ENCODE data around the gene UNC45A. TPM values are rescaled to one million over a fixed set of nuclear protein-coding genes. Genes with fewer than 3 reads are reported as not detected.
A peak's percentile ranks its signal among the peaks of the same experiment; 100 is the strongest.

UNC45A gene
- total and polyA plus RNA-seq, 2 of the 13 experiments (the other 11 are each of a cell fraction or from before 2014, with no cell fraction given), result 33.8 to 39.7 TPM

DNA sequence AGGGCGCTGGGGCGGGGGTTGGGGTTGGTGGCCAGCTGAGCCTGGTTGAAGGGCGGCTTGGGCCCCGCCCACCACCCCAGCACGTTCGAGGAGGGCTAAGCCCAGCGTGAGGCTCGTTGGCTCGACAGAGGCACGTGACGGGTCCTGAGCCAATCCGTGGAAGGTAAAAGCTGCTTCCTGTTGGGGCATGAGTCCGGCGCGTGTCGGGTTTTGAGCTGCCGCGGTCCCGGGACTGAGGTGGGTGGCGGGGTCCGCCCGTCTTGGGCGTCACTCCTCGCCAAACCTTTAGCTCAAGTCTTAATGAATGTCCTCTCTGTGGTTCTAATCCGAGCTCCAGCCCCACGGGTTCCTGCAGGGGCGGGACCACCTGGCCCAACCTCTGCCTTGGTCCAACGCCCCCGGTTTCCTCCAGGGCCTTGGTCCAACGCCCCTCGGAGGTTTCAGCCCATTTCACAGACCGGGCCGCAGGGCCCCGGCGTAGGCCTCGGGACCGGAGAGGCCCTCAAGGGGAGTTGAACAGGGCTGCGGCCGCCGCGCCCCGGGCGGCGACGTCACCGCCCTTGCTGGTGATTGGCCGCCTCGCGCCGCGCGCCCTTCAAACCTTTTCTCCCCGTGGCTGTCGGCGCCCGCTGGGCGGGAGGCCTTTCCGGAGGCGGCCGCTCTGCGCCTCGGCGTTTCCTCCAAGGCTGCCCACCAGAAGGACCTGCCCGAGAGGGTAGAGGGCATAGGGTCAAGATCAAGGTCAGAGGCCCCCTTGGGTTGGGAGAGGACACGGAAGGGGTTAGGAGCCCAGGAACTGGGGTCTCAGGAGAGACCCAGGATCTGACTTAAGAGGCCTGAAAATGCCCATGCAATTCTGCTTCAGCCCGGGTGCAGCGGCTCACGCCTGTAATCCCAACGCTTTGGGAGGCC, 19.9 kb downstream of the UNC45A start, which contains the start of gene RCCD1 (continued):
- TF ChIP-seq SAFB2 (CRISPR knock-in tag; IDR thresholded peaks at IDR 0.05; ENCODE audit: borderline replicate concordance, low read depth) (no peak), HHEX (CRISPR knock-in tag; IDR thresholded peaks at IDR 0.05) (0 out of 2 replicates have a peak, but pooled peaks have one; percentile 24), ZBTB3 (CRISPR knock-in tag; IDR thresholded peaks at IDR 0.05; ENCODE audit: borderline replicate concordance, low read depth) (no peak), ISL2 (CRISPR knock-in tag; IDR thresholded peaks at IDR 0.05) (no peak), ZFP37 (CRISPR knock-in tag; IDR thresholded peaks at IDR 0.05; ENCODE audit: borderline replicate concordance) (no peak; the same call in 1 of the 2 replicates), ZMYM4 (CRISPR knock-in tag; IDR thresholded peaks at IDR 0.05) (peak; percentile 60), FOXA3 (CRISPR knock-in tag; IDR thresholded peaks at IDR 0.05) (no peak; the same call in 1 of the 2 replicates), MTA1 (CRISPR knock-in tag; IDR thresholded peaks at IDR 0.05; ENCODE audit: borderline replicate concordance) (0 out of 2 replicates have a peak, but pooled peaks have one; percentile 19), NR1H2 (CRISPR knock-in tag; IDR thresholded peaks at IDR 0.05; ENCODE audit: borderline replicate concordance, low read depth) (peak; percentile 77; the same call in 1 of the 2 replicates), ZNF567 (CRISPR knock-in tag; IDR thresholded peaks at IDR 0.05; ENCODE audit: borderline replicate concordance) (no peak), ZNF44 (CRISPR knock-in tag; IDR thresholded peaks at IDR 0.05) (no peak), PHF21A (CRISPR knock-in tag; IDR thresholded peaks at IDR 0.05) (peak; percentile 74), ZNF224 (CRISPR knock-in tag; IDR thresholded peaks at IDR 0.05) (0 out of 2 replicates have a peak, but pooled peaks have one; percentile 62), KAT7 (CRISPR knock-in tag; IDR thresholded peaks at IDR 0.05; ENCODE audit: borderline replicate concordance) (0 out of 2 replicates have a peak, but pooled peaks have one; percentile 75), ZNF343 (CRISPR knock-in tag; IDR thresholded peaks at IDR 0.05) (no peak), ZNF781 (CRISPR knock-in tag; IDR thresholded peaks at IDR 0.05; ENCODE audit: borderline replicate concordance, not compliant biosample characterization) (peak; percentile 95), ZNF737 (CRISPR knock-in tag; IDR thresholded peaks at IDR 0.05; ENCODE audit: borderline replicate concordance) (no peak)
- TF ChIP-seq, protein P1, sequence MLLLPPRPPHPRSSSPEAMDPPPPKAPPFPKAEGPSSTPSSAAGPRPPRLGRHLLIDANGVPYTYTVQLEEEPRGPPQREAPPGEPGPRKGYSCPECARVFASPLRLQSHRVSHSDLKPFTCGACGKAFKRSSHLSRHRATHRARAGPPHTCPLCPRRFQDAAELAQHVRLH (CRISPR knock-in tag; IDR thresholded peaks at IDR 0.05; ENCODE audit: borderline replicate concordance, low read depth), result peak; percentile 57; the same call in 1 of the 2 replicates
- TF ChIP-seq, protein P2, sequence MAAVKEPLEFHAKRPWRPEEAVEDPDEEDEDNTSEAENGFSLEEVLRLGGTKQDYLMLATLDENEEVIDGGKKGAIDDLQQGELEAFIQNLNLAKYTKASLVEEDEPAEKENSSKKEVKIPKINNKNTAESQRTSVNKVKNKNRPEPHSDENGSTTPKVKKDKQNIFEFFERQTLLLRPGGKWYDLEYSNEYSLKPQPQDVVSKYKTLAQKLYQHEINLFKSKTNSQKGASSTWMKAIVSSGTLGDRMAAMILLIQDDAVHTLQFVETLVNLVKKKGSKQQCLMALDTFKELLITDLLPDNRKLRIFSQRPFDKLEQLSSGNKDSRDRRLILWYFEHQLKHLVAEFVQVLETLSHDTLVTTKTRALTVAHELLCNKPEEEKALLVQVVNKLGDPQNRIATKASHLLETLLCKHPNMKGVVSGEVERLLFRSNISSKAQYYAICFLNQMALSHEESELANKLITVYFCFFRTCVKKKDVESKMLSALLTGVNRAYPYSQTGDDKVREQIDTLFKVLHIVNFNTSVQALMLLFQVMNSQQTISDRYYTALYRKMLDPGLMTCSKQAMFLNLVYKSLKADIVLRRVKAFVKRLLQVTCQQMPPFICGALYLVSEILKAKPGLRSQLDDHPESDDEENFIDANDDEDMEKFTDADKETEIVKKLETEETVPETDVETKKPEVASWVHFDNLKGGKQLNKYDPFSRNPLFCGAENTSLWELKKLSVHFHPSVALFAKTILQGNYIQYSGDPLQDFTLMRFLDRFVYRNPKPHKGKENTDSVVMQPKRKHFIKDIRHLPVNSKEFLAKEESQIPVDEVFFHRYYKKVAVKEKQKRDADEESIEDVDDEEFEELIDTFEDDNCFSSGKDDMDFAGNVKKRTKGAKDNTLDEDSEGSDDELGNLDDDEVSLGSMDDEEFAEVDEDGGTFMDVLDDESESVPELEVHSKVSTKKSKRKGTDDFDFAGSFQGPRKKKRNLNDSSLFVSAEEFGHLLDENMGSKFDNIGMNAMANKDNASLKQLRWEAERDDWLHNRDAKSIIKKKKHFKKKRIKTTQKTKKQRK (IDR thresholded peaks at IDR 0.05; ENCODE audit: low read length), result no peak

All from HepG2 (cell line).